Heart left ventricle (tissue), 16 donors: Measurements from ENCODE around the gene AXIN1. TPM values are rescaled to one million over a fixed set of nuclear protein-coding genes. Genes with fewer than 3 reads are reported as not detected.
A peak's percentile ranks its signal among the peaks of the same experiment; 100 is the strongest.

ENCODE experiments used
- ATAC-seq, 4 donors: fragments of 200-7000 bp; cut with Tn5 transposase; one replicate each; pipeline ENCODE4 v1.9.1; 2020 to 2022; ENCODE audit warnings: moderate library complexity in 4 of 4, mild to moderate bottlenecking in 3 of 4, moderate number of reproducible peaks in 1 of 4
- DNase-seq, 5 donors: peaks; one replicate each; pipeline ENCODE4 v3.0.0-alpha.2; 2020
- H3K27ac ChIP-seq, 12 donors: fragments of 200-600 bp; sonication (generic) in 4 of 12; one replicate each; pipeline versions ENCODE4 v1.5.0 to v1.8.0; 2016 to 2022; ENCODE audit warnings: mild to moderate bottlenecking in 2 of 12
- H3K27me3 ChIP-seq, 9 donors: fragments of 200-600 bp; sonication (generic) in 2 of 9; one replicate each; pipeline versions ENCODE4 v1.5.1 to v1.8.0; 2016 to 2022; ENCODE audit warnings: mild to moderate bottlenecking in 3 of 9
- H3K36me3 ChIP-seq, 9 donors: fragments of 200-600 bp; sonication (generic) in 2 of 9; one replicate each; pipeline versions ENCODE4 v1.5.0 to v1.8.0; 2018 to 2022; ENCODE audit warnings: mild to moderate bottlenecking in 2 of 9
- H3K4me1 ChIP-seq, 12 donors: fragments of 200-600 bp; sonication (generic) in 4 of 12; one replicate each; pipeline versions ENCODE4 v1.5.0 to v1.8.0; 2016 to 2022; ENCODE audit warnings: mild to moderate bottlenecking in 3 of 12
- H3K4me3 ChIP-seq, 12 donors: fragments of 200-600 bp; sonication (generic) in 4 of 12; one replicate each; pipeline versions ENCODE4 v1.5.0 to v1.8.0; 2017 to 2022; ENCODE audit warnings: mild to moderate bottlenecking in 9 of 12, moderate library complexity in 4 of 12
- H3K9me3 ChIP-seq, 12 donors: fragments of 200-600 bp; sonication (generic) in 4 of 12; one replicate each; pipeline versions ENCODE4 v1.5.0 to v1.8.0; 2016 to 2022; ENCODE audit warnings: mild to moderate bottlenecking in 1 of 12
- CTCF ChIP-seq, 12 donors: fragments of 200-600 bp; sonication (generic) in 4 of 12; IDR thresholded peaks; one replicate each; pipeline versions ENCODE4 v1.5.0 to v1.8.0; 2018 to 2022; ENCODE audit warnings: antibody characterized with exemption in 12 of 12, mild to moderate bottlenecking in 5 of 12
- POLR2A ChIP-seq, 2 donors: fragments of 450-650 bp; IDR thresholded peaks; one replicate each; pipeline ENCODE4 v1.6.1; 2017; ENCODE audit warnings: antibody characterized with exemption in 2 of 2, mild to moderate bottlenecking in 2 of 2, moderate library complexity in 2 of 2
- WGBS, 4 donors: extraction: QIAGEN DNeasy Blood & Tissue Kit in 2 of 4; methylation state at CpG; one replicate each; pipeline versions ENCODE4 v1.1.5 to v1.1.7; 2013 to 2018; 5-methylcytosine and 5-hydroxymethylcytosine counted together
- intact Hi-C, 10 donors: fragments of 100-400 bp; cut with DNase I; formaldehyde crosslinking; loops; one replicate each; pipeline versions ENCODE4 v1.11.1 to v1.14.2; 2022
- polyA plus RNA-seq, 2 donors: library from polyadenylated mRNA; stranded (reverse); fragments of 200-250 nt; gene quantifications; one replicate each; pipeline ENCODE4 v1.2.3, GENCODE V29; 2013
- total RNA-seq, 9 donors: library from RNA; depleted of rRNA in 2 of 9; stranded (reverse); fragments of >200 nt in 2 of 9; fragmentation: NEBNext Ultra II Directional in 3 of 9; extraction: Animal tissue kit (Norgen Biotek cat#: 25700) in 3 of 9; gene quantifications; one replicate each; pipeline versions ENCODE4 v1.1.0 to v1.2.4, GENCODE V29; 2016 to 2023
- donor health status: ischemic (EF 13 %, LVEDD 7.1; RV severe dilation, severe dysfunction).
- donor health status: healthy with polysubstance abuse.
- donor health status: DM: no; HTN: yes; CAD: no.
- donor health status: DM: no; HTN: no; CAD: no.
- donor health status: ischemic (EF 25% LVEDD 6.9; RV normal size, moderate dysfunction).
- donor health status: ischemic (EF 25% LVEDD 5.7; RV mildly dilated, moderate dysfunction).
- donor health status: healthy.
- donor health status: DM: yes; HTN: yes; CAD: no.
- donor health status: ischemic (EF 35%, LVEDD 5.7; RV mildly dilated, moderate dysfunction).
- donor health status: nonischemic (EF 11% LVEDD 7.7; RV severe dilation, severe dysfunction).
- donor health status: DM: yes; HTN: yes; CAD: no.
- donor health status: PGD.
- donor health status: ischemic (EF 29% LVEDD 5.4; RV normal size, mild dysfunction).
- donor health status: nonischemic (EF 23%, LVEDD 6.1; RV moderate dilation, normal function).

Gene AXIN1
- total and polyA plus RNA-seq, 11 donors, result 6.8 to 32.0 (median 11.6) TPM

- H3K4me1 ChIP-seq, result peaks cover 0 to 43% (median 2%) of the 10 kb centered on the region in 12 donors
- H3K4me3 ChIP-seq, result no peak overlapping the region
- DNase-seq, result peak in 1 of 5 donors; percentile 41
- intact Hi-C loops, result loop anchor here in 1 of 10 donors (10.0 kb wide), 1 partner anchor 96 kb away; no protein-coding TSS in a partner anchor
- no peaks in the 10 kb centered on the region for H3K27me3 ChIP-seq
- no peaks in the 10 kb centered on the region for H3K9me3 ChIP-seq
- TF ChIP-seq POLR2A (IDR thresholded peaks at IDR 0.05) (no peak), CTCF (IDR thresholded peaks at IDR 0.05) (no peak)
- no peak for ATAC-seq
- peak overlapping the region in 1 of 12 donors; percentile 3 for H3K27ac ChIP-seq
- peaks cover 0 to 30% (median 12%) of the 10 kb centered on the region in 9 donors for H3K36me3 ChIP-seq
- 90 to 93% (median 92%) methylated on average over 17 to 23 of the region's 23 CpGs for WGBS, 4 donors
These were observed 12.0 kb downstream of the AXIN1 start for GRCh38 chr16:340370-341091.

- Histone ChIP-seq H3K9me3 (no peaks in the 10 kb centered on the region), H3K27me3 (no peaks in the 10 kb centered on the region), H3K4me3 (no peak overlapping the region), H3K36me3 (peaks cover 0 to 22% (median 4%) of the 10 kb centered on the region in 9 donors), H3K4me1 (peaks cover 0 to 44% (median 2%) of the 10 kb centered on the region in 12 donors), H3K27ac (peak overlapping the region in 1 of 12 donors; percentile 3)
- intact Hi-C loops, result loop anchor here in 1 of 10 donors (10.0 kb wide), 1 partner anchor 95 kb away; no protein-coding TSS in a partner anchor
- no peak for TF ChIP-seq POLR2A (IDR thresholded peaks at IDR 0.05)
- no peak for TF ChIP-seq CTCF (IDR thresholded peaks at IDR 0.05)
- WGBS, 4 donors, result 74 to 84% (median 75%) methylated on average over 5 of the region's 5 CpGs
- ATAC-seq, result no peak
- DNase-seq, result peak in 1 of 5 donors; percentile 38
These were observed 12.8 kb downstream of the AXIN1 start for GRCh38 chr16:339680-340079.

GRCh38 chr16:337975-338575 is 14.4 kb downstream of the AXIN1 start:
- Histone ChIP-seq H3K36me3 (peaks cover 0 to 8% (median 0%) of the 10 kb centered on the region in 9 donors), H3K4me3 (no peak overlapping the region), H3K4me1 (peaks cover 0 to 44% (median 2%) of the 10 kb centered on the region in 12 donors), H3K27me3 (no peaks in the 10 kb centered on the region), H3K9me3 (no peaks in the 10 kb centered on the region), H3K27ac (no peak overlapping the region)
- no peak for TF ChIP-seq POLR2A (IDR thresholded peaks at IDR 0.05)
- TF ChIP-seq CTCF (IDR thresholded peaks at IDR 0.05), result no peak
- ATAC-seq (peak in 2 of 4 donors; percentile 26 to 33), DNase-seq (peak in 1 of 5 donors; percentile 53)
- intact Hi-C loops, result no loop called here
- WGBS, 4 donors, result 85 to 91% (median 88%) methylated on average over 17 to 21 of the region's 21 CpGs

GRCh38 chr16:337437-337836 is 15.1 kb downstream of the AXIN1 start:
- peaks cover 0 to 2% (median 0%) of the 10 kb centered on the region in 9 donors for H3K36me3 ChIP-seq
- no peak for TF ChIP-seq POLR2A (IDR thresholded peaks at IDR 0.05)
- TF ChIP-seq CTCF (IDR thresholded peaks at IDR 0.05), result no peak
- no peak overlapping the region for H3K4me3 ChIP-seq
- DNase-seq, result no peak
- ATAC-seq, result peak in 1 of 4 donors; percentile 13
- intact Hi-C loops, result no loop called here
- H3K4me1 ChIP-seq, result peaks cover 0 to 44% (median 2%) of the 10 kb centered on the region in 12 donors
- no peaks in the 10 kb centered on the region for H3K27me3 ChIP-seq
- H3K9me3 ChIP-seq, result no peaks in the 10 kb centered on the region
- 81 to 88% (median 83%) methylated on average over 6 to 10 of the region's 10 CpGs for WGBS, 4 donors
- no peak overlapping the region for H3K27ac ChIP-seq
